ENCODE data around the gene GRID2. TPM values are rescaled to one million over a fixed set of nuclear protein-coding genes. Genes with fewer than 3 reads are reported as not detected.

GRID2 gene
- total and polyA plus RNA-seq, 10 of the 15 experiments (the other 5 are each of a cell fraction or from before 2014, with no cell fraction given): not detected

DNA sequence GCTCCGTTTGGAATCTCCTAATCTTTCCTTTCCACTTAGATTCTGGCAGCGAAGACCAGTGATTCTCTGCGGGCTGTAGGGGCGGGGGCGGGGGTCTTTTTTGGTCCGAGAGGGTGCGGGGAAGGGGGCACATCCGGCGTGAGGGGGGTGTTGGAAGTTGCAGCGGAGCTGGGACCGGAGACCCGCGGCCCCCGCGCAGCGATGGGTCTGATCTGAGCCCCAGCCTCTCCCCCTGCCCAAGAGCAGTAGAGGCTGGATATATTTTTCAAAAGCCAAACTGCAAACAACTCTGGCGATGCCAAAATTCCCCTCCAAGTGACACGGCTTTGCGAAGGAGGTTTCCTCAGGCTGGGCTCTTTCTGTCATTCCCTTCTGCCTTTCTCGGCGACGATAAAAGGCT, 355 bp downstream of the GRID2 start (continued):
- TF ChIP-seq PBX3 (IDR thresholded peaks at IDR 0.05; ENCODE audit: insufficient replicate concordance, low read depth, low read length) (no peak), POLR2AphosphoS5 (IDR thresholded peaks at IDR 0.05; ENCODE audit: low read length) (no peak), CEBPZ (IDR thresholded peaks at IDR 0.05; ENCODE audit: low read depth, low read length) (no peak), NR2C2 (IDR thresholded peaks at IDR 0.05; ENCODE audit: borderline replicate concordance, control insufficient read depth, insufficient read length, low read depth) (no peak), IKZF2 (IDR thresholded peaks at IDR 0.05) (no peak)

- Histone ChIP-seq H3K79me2 (ENCODE audit: control insufficient read depth, insufficient read depth, low read length) (no peaks in the 10 kb centered on the region), H3K27me3 (replicated peaks in 1 of 2; ENCODE audit: control insufficient read depth in 2 of 2, insufficient read depth in 2 of 2, low read length in 1 of 2) (peaks cover 2 to 19% of the 10 kb centered on the region in 2 experiments), H3K36me3 (ENCODE audit: control insufficient read depth in 2 of 2, insufficient read depth in 2 of 2, low read length in 1 of 2) (no peaks in the 10 kb centered on the region), H4K20me1 (ENCODE audit: control insufficient read depth, insufficient read depth) (no peaks in the 10 kb centered on the region), H3K9ac (ENCODE audit: control insufficient read depth, insufficient read depth, low read length) (no peak overlapping the region), H2AFZ (ENCODE audit: control insufficient read depth, low read depth, low read length) (no peak overlapping the region), H3K4me3 (no peak overlapping the region), H3K27ac (ENCODE audit: control insufficient read depth, insufficient read depth) (no peak overlapping the region), H3K9me3 (replicated peaks; ENCODE audit: control insufficient read depth, insufficient read depth, low read length) (no peaks in the 10 kb centered on the region), H3K4me2 (ENCODE audit: control insufficient read depth, insufficient read depth) (no peak overlapping the region), H3K4me1 (ENCODE audit: control insufficient read depth, insufficient read depth, low read length) (no peaks in the 10 kb centered on the region)
- DNase-seq (ENCODE audit: low read depth, low spot score) (no peak), FAIRE-seq (no peak), ATAC-seq (no peak)
- ChIA-PET POLR2A (no interaction called here), CTCF (no interaction called here), RAD21 (ENCODE audit: unreplicated experiment) (no interaction called here), SMC1A (ENCODE audit: uncharacterized antibody, unreplicated experiment) (no interaction called here)
- intact Hi-C loops (cut with micrococcal nuclease; ENCODE audit: unreplicated experiment): no loop called here
- 8% methylated on average over 17 of the region's 18 CpGs for WGBS (ENCODE audit: insufficient coverage, insufficient replicate concordance, low lambda C conversion rate, missing lambda C conversion rate)
- in situ Hi-C loops (cut with MboI): no loop called here
- no TSS peak for BruUV-seq (replicated peaks)
- TF ChIP-seq SPI1 (IDR thresholded peaks at IDR 0.05; ENCODE audit: borderline replicate concordance, insufficient read depth, low read depth, low read length) (no peak), TBL1XR1 (IDR thresholded peaks at IDR 0.05; ENCODE audit: low read depth, low read length) (no peak), E4F1 (IDR thresholded peaks at IDR 0.05; ENCODE audit: borderline replicate concordance, partially characterized antibody) (no peak), IRF5 (IDR thresholded peaks at IDR 0.05; ENCODE audit: borderline replicate concordance) (no peak), SMAD1 (IDR thresholded peaks at IDR 0.05; ENCODE audit: low read depth, partially characterized antibody) (no peak)
- TF ChIP-seq, protein P1, sequence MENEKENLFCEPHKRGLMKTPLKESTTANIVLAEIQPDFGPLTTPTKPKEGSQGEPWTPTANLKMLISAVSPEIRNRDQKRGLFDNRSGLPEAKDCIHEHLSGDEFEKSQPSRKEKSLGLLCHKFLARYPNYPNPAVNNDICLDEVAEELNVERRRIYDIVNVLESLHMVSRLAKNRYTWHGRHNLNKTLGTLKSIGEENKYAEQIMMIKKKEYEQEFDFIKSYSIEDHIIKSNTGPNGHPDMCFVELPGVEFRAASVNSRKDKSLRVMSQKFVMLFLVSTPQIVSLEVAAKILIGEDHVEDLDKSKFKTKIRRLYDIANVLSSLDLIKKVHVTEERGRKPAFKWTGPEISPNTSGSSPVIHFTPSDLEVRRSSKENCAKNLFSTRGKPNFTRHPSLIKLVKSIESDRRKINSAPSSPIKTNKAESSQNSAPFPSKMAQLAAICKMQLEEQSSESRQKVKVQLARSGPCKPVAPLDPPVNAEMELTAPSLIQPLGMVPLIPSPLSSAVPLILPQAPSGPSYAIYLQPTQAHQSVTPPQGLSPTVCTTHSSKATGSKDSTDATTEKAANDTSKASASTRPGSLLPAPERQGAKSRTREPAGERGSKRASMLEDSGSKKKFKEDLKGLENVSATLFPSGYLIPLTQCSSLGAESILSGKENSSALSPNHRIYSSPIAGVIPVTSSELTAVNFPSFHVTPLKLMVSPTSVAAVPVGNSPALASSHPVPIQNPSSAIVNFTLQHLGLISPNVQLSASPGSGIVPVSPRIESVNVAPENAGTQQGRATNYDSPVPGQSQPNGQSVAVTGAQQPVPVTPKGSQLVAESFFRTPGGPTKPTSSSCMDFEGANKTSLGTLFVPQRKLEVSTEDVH (IDR thresholded peaks at IDR 0.05; ENCODE audit: low read depth, partially characterized antibody): no peak
Measured at GRCh38 chr4:92304606-92305005, 840 bp downstream of the GRID2 start.

Data from GM12878 (cell line).